Fibroblast of peridontal ligament (primary cell): Measurements from ENCODE around the gene CACNB1.

Source experiments
- DNase-seq: peaks from one replicate; pipeline ENCODE4 v3.0.0-alpha.2; 2010; ENCODE audit errors: extremely low read depth

CACNB1 gene

GRCh38 chr17:39200957-39201510 lies 3.6 kb upstream of the CACNB1 start:
- no peak for DNase-seq

DNA sequence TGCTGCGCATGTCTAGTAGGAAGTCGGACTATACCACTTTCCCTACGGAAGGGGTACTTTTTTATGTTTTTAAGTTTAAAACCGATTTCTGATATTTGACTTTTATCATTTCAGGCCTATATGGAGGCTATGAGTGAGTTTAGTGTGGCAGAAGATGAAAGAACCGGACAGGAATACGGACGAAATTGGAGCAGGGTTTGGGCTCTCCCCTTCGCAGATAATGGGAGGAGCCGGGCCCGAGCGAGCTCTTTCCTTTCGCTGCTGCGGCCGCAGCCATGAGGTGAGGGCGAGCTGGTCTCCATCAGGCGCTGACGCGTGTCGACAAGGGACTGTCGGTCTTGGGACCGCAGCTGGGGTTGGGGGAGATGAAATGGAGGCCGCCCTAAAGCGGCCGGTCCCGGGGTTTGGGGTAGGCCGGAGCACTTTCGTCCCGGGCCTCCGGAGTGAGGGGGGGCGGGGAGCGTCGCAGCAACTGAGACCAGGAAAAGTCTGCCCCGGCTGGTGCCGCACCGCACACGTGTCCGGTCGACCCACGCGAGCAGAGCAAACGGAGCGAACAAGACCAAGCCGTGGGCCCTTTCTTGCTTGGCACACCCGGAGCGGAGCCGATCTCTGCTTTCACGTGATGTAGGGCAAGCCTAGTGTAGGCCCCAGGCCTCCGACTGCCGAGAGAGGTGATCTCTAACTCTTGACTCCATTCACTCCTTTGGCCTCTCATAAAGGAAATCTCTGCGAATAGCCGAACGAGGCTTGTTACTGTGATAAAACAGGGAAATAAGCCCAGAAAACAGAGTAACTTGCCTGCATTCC lies 2.8 kb upstream of the CACNB1 start, which contains the start of gene RPL19:
TSS of gene RPL19 (plus strand) at position 214 of the 810 bp plus-strand sequence. CDS start at position 276, 62 bp downstream.
- DNase-seq = peak; percentile 32

DNA sequence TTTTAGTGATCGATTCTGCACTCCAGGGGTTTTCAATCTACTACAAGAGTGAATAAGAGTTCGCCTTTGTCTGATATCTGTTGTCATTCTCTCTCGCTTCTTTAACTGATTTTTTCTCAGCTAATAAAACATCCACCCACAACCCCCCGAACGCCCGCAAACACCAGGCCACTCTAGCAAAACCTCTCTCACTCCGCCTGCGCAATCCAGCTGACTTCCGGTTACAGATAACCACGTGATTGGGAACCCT lies 2.3 kb upstream of the CACNB1 start:
- DNase-seq = peak; percentile 97

GRCh38 chr17:39198186-39198566 lies 707 bp upstream of the CACNB1 start:
- no peak for DNase-seq

GRCh38 chr17:39196808-39197291 lies 619 bp downstream of the CACNB1 start:
- no peak for DNase-seq

DNA sequence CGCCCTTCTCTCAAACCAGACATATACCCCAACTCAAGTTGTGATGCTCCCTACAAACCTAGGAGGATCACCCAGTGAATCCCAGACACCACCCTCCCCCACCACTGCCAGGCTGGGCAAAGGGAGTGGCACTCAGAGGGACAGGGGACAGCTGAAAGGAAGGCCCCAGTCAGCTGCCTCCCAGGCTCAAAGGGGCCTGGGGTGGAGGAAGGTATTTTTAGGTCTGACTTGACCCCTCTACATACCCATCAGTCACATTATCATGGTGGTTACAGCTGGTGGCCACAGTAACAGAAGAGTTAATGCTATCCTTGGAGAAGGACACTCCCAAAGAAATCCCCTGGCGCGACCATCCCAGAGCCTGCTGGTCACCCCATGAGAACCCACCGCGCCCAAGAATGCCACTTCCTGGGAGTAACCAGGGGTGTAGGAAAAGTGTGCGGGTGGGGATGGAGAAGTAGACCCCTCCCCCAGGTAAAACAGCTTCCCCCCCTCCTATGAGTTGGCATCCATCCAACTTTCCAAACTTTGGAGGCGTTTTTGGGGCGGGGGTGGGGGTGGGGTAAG lies 1.1 kb downstream of the CACNB1 start:
- no peak for DNase-seq

DNA sequence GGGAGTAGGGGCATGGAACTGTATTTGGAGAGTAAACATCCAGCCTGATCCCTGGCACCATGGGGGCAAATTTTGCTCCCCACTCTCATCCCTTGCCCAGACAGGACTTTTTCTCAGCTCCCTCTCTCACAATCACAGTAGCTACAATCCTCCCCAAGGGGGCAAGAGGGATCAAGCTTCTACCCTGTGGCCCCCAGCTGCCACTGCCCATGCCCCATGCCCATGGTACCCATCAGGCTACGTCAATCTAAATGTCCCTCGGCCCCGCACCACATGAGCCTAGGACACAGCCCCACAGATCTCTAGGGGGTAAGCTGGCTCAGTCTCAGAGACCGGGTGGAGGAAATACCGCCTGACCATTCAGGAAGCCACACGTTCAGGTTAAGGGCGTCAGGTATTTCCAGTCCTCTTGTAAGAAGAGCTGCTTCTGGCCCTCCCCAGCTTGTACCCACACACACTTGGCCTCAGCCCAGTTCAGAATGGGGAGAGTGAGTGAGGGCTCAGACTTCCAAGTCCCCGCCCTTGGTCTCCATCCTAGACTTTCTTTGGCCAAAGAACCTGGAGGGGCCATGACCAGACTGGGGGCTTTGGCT lies 1.8 kb downstream of the CACNB1 start:
- peak; percentile 18 for DNase-seq

- no peak for DNase-seq
Observed at GRCh38 chr17:39194985-39195524, 2.4 kb downstream of the CACNB1 start.

- peak; percentile 47 for DNase-seq
Observed at GRCh38 chr17:39194089-39194984, 3.1 kb downstream of the CACNB1 start.

DNA sequence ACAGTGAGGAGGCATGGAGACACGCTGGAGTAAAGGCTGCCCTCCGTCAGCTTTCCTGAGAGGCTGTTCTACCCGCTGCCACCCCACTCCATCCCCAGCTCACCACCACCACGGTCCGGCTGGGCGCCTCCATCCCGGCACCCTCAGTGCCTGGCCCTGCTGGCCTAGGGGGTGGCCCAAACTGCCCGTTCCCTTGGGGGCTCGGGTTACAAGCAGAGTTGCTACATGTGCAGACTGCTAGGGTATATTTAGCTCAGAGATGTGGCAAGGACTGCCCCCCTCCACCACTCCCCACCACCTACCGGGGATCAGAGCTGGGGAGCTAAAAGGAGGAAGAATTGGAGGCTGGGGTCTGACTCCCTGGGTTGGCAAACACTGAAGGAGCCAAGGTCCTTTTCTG lies 4.1 kb downstream of the CACNB1 start:
- DNase-seq = no peak

DNA sequence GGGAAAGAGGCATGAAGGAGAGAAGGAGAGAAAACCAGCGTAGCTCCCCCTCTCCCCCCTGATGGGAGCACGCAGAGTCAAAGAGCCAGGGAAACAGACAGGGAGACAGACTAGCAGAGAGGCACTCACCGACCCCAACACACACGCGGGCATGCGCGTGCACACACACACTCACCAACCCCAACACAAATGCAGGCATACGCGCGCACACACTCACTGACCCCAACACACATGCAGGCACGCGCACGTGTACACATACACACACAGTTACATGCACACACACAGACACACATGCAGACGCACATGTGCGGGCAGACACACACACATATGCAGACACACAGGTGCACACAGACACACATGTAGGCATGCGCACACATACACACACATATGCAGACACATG lies 4.6 kb downstream of the CACNB1 start:
- no peak for DNase-seq

DNA sequence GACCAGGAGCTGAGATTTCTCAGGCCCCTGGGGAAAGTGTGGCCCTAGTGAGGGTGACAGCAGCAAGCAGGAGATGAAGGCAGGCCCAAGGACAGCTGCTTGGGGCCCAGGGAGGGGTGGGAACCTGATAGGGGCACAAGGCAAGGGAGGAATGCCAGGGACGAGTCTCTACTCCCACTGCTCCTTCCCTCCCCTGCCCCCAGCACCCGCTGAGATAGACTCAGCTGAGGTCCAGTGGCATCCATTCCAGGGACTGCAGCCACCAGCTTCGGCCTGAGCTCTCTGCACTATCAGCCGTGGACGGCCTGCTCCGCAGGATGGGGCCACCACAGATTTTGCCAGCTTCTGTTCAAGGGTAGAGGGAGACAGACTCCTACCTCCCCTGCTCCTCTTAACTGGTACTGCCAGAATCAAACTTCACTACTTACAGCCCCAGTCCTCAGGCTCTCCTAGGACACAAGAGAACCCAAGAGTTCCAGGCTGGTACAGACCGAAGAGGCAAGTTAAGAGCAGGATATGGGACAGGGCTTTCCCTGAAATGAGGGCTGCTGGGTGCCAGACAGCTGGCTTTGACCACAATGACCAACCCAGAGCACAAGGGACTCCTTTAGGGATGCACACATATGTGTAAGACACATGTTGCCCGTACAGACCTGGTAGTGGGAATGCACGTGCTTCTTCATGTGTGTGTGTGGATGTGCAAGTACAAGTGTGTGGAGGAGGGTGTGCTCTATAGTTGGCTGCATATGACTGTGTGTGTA lies 5.5 kb downstream of the CACNB1 start:
- no peak for DNase-seq

DNA sequence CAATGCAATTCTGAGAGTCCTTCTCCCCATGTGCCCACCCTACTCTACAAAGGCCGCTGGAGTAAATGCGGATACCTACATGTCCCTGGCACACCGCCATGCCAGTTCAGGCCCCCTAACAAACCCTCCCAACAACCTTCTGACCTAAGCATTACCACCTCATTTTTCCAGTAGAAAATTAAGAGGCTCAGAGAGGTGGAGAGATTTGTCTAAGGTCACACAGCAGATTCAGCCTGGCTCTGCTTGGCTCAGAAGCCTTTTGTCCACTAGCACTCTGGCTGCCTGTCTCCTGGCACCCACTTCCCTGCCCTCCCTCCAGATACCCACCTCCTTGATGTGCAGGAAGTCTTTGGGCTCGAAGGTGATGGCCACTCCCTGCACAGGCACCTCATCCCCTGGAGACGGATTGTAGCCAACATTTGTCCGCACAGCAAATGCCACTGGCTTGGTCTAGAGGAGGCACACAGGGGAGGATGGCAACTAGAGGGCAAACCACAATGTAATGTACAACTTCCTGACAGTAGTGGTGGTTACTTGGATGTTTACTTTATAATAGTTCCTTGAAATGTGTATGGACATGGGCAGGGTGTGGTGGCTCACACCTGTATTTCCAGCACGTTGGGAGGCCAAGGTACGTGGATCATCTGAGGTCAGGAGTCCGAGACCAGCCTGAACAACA lies 10.2 kb downstream of the CACNB1 start:
- no peak for DNase-seq

GRCh38 chr17:39186481-39187002 lies 10.9 kb downstream of the CACNB1 start:
- DNase-seq = no peak

- no peak for DNase-seq
Observed at GRCh38 chr17:39183720-39184119, 13.7 kb downstream of the CACNB1 start.

- no peak for DNase-seq
Observed at GRCh38 chr17:39183045-39183444, 14.4 kb downstream of the CACNB1 start.

DNA sequence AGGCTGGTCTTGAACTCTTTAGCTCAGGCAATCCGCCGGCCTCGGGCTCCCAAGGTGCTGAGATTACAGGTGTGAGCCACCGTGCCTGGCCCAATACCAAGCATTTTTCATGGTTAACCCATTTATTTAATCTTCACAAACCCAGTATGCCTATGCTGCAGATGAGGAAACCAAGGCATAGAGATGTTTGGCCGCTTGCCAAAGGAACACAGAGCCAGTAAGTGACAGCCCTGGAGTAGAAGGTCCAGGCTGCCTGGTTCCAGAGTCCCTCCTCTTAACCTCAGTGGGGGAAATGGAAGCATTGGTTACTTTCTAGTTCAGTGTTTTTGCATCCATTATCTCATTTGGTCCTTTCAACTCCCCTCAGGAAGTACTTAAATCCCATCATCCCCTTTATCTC lies 16.2 kb downstream of the CACNB1 start:
- no peak for DNase-seq

DNA sequence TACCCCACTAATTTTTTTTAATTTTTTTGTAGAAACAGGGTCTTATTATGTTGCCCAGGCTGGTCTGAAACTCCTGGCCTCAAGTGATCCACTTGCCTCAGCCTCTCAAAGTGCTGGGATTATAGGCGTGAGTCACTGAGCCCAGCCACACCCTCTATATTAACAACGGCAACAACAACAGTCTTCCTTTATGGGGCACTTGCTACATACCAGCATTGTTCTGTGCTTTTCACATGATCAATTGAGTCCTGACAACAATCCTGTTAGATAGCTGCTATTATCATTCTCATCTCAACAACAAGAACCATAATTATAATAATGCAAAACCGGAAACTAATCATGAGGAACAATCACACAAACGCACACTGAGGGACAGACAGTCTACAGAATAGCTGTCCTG lies 18.9 kb downstream of the CACNB1 start:
- DNase-seq = peak; percentile 27

GRCh38 chr17:39177256-39177655 lies 20.2 kb downstream of the CACNB1 start:
- no peak for DNase-seq

GRCh38 chr17:39175695-39176093 lies 21.8 kb downstream of the CACNB1 start:
- DNase-seq = no peak
